ENCODE measurements around the gene SLC38A6. TPM values are rescaled to one million over a fixed set of nuclear protein-coding genes. Genes with fewer than 3 reads are reported as not detected.
"Not testable (repeated sequence)": the region's sequence is repeated elsewhere in the genome, so short reads cannot be mapped to it uniquely, and the experiment has no call there.

The SLC38A6 gene
- total RNA-seq, 1 donor from 2014 or later = 63.5 TPM

- no peak for DNase-seq
These were observed 82.4 kb downstream of the SLC38A6 start for GRCh38 chr14:61063461-61063860.

GRCh38 chr14:61064210-61064609 lies 83.2 kb downstream of the SLC38A6 start:
- DNase-seq = no peak

DNA sequence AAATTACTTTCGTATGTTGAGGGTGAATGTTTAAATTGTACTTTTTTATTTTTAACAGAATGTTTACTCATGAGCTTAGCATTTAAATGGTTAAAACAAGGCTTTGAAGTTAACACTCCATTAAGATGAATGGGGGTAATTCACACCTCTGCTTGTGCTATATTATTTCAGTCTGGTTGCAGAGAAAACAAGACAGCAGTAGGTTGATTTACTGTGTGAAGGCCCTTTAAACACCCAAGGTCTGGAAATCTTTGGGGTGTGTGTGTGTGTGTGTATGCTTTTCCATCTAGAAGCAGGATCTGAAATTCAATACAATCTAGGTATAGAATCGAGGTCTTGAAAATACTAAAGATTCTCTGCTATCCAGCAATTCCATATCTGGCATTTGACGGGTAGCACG lies 83.8 kb downstream of the SLC38A6 start:
- DNase-seq = no peak

DNA sequence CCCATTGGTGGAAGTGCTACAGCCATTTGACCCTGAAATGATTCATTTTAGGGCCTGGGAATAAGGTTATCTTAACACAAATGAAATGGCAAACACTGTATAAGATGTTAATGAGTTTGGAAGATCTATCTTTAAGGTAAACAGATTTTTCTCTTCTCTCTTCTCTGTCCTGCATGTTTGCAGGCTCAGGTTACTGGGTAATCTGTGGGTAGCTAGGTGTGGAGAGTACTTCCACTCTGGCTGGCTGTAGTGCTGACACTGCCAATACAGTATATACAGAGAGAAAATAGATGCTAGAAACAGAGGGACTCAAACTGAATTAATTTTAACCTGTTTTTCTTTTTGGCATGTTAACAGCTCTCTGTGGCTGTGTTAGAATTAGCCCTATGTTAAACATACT lies 84.6 kb downstream of the SLC38A6 start:
- DNase-seq = no peak

- not testable (repeated sequence) for DNase-seq
These were observed 91.4 kb downstream of the SLC38A6 start for GRCh38 chr14:61072442-61072841.

- DNase-seq = no peak
These were observed 93.8 kb downstream of the SLC38A6 start for GRCh38 chr14:61074852-61075251.

GRCh38 chr14:61076556-61076955 lies 95.5 kb downstream of the SLC38A6 start:
- DNase-seq = no peak

GRCh38 chr14:61077437-61077836 lies 96.4 kb downstream of the SLC38A6 start:
- no peak for DNase-seq

GRCh38 chr14:61077951-61078720 lies 97.1 kb downstream of the SLC38A6 start:
- no peak for DNase-seq

GRCh38 chr14:61080591-61081010 lies 99.6 kb downstream of the SLC38A6 start:
- DNase-seq = no peak

DNA sequence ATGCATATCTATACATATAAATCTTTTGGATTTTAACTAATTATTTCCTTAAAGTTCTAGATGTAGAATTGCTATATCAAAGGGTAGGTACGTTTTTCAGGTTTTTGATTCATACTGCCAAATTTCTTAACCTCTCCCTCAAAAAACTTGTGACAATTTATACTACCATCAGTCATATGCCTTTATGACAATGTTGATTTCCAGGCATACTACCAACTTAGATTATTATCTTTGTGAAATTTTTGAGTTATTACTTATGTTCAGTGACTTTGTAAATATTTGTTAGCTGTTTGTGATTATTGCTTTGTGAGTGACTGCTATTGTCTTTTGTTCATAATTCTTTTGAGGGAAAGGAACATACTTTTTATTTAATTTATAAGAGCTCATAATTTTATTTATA lies 107.0 kb downstream of the SLC38A6 start:
- no peak for DNase-seq

GRCh38 chr14:61089126-61089750 lies 108.2 kb downstream of the SLC38A6 start:
- DNase-seq = no peak

DNA sequence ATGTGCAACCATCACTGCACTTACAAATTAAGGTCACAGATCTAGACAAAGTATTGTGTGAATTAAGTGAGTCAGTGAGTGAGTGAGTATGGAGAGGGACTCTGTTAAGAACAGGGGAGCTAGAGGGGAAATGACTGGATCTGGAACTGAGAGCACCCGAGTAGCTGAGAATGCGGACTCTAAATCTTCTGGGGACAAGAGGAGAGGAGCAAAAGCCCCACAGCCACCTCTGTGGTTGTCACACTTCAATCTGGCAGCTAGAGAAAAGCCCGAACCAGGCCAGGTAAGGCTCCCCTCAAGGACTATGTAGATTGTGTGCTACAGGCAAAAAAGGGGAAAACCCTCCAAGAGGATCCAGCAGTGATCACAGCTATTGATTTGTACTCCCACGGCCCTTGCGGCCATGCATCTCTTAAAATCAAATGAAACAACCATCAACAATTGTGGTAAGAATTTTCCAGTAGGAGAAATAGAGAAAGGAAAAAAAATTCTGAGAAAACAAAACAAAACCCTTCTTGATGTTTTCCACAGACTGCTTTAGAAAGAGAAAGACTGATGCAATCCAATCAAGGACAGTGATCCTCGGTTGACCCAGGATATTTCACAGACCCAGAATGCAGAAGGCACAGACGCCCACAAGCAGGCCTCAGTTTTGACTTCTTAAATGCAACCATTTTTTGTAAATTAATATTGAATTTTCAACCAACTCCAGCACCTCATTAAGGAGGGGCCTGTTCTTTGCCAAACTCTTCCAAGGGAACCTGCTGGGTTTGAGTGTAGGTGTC lies 109.6 kb downstream of the SLC38A6 start:
- no peak for DNase-seq

DNA sequence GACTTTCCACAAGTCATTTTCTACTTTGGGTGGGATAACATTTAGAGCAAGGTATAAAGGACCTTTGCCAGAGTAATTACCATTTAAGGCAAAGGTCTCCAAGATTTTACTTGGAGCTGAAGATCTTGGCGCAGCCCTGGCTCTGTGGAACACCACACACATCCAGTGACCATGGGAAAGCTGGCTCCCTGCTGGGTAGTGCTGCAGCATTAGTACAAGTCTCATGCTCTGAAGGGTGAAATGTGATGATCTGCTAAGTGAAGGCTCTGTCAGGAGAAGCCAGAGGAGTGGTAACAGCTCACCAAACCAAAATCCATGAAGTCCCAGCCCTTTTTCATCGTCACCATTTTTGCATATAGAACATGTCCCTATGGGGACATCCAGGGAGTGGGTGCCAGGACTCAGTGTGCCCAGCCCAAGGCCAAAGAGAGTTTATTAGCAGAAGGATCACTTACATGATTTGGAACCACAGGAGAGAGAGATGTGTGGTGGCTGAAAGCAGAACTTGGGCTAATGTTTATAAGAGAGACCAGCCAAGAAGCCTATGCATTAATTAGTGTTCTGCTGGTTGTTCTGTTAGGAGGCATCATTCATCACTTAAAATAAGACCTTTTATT lies 110.7 kb downstream of the SLC38A6 start:
- DNase-seq = no peak

DNA sequence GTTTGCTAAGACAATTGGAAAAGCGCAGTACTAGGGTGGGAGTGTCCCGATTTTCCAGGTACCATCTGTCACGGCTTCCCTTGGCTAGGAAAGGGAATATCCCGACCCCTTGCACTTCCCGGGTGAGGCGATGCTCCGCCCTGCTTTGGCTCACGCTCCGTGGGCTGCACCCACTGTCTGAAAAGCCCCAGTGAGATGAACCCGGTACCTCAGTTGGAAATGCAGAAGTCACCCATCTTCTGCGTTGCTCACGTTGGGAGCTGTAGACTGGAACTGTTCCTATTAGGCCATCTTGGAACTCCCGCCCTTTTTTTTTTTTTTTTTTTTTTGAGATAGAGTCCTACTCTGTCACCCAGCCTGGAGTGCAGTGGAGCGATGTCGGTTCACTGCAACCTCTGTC lies 117.1 kb downstream of the SLC38A6 start:
- DNase-seq = not testable (repeated sequence)

- DNase-seq = no peak
These were observed 117.7 kb downstream of the SLC38A6 start for GRCh38 chr14:61098721-61099120.

DNA sequence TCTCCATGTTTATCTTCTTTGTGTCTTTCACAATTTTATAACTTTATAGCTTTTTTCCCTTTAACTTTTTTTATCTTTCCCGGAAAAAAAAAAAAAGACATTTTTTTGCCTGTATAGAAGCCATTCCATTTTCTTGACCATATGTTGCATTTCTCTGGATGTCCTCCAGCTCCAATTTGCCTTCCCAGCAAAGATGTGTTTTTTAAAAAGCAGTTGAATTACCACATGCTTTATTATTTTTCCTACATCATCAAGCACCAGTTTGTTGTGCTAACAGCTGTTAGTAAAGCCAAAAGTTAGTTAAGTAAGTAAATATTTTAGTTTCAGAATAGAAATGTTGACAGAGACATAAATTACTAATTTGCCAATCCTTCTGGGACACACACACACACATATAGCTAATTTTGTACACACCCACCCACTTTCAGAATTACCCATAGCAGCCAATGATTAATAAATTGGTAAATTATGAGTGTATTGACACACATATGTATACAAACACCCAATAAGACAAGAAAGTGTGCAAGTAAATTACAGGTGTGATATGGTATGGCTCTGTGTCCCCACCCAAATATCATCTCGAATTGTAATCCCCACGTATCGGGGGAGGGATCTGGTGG lies 118.3 kb downstream of the SLC38A6 start:
- no peak for DNase-seq

- DNase-seq = no peak
These were observed 120.9 kb downstream of the SLC38A6 start for GRCh38 chr14:61101803-61102548.

Data from occipital lobe (tissue), 2 donors.